Activated naive CD4-positive, alpha-beta T cell treated with anti-CD3 and anti-CD28 coated beads for 36 hours (primary cell): Measurements from ENCODE around the gene ADAMTS13. TPM values are rescaled to one million over a fixed set of nuclear protein-coding genes. Genes with fewer than 3 reads are reported as not detected.

ENCODE experiments used
- CTCF ChIA-PET: fragments of 350-600 bp; sonication (Branson Sonifier 250); formaldehyde crosslinking; loops from one replicate; lab custom pipeline; 2021; ENCODE audit warnings: antibody characterized with exemption; lab: Charles Lee
- DNase-seq: peaks from one replicate; pipeline ENCODE4 v3.0.0-alpha.2; 2020
- H3K27ac Mint-ChIP-seq: one replicate; pipeline ENCODE4 v1.8.0; 2021; ENCODE audit warnings: mild to moderate bottlenecking, mixed read lengths
- H3K27me3 Mint-ChIP-seq: one replicate; pipeline ENCODE4 v1.8.0; 2021; ENCODE audit warnings: low read depth, mixed read lengths
- H3K36me3 Mint-ChIP-seq: one replicate; pipeline ENCODE4 v1.8.0; 2021; ENCODE audit warnings: low read depth, mixed read lengths
- H3K4me1 Mint-ChIP-seq: one replicate; pipeline ENCODE4 v1.8.0; 2021; ENCODE audit warnings: low read depth, mixed read lengths
- H3K4me3 Mint-ChIP-seq: one replicate; pipeline ENCODE4 v1.8.0; 2021; ENCODE audit warnings: mild to moderate bottlenecking, moderate library complexity, mixed read lengths
- H3K9me3 Mint-ChIP-seq: one replicate; pipeline ENCODE4 v1.8.0; 2021; ENCODE audit warnings: mixed read lengths
- intact Hi-C: fragments of 100-400 bp; cut with micrococcal nuclease; formaldehyde crosslinking; loops from one replicate; pipeline ENCODE4 v1.15.1; 2023
- total RNA-seq, 2 experiments: library from RNA; stranded (reverse); gene quantifications; one replicate each; pipeline ENCODE4 v1.2.3, GENCODE V29; 2021

The ADAMTS13 gene
- total RNA-seq, 2 experiments from 2014 or later, result 3.0 to 3.2 TPM

DNA sequence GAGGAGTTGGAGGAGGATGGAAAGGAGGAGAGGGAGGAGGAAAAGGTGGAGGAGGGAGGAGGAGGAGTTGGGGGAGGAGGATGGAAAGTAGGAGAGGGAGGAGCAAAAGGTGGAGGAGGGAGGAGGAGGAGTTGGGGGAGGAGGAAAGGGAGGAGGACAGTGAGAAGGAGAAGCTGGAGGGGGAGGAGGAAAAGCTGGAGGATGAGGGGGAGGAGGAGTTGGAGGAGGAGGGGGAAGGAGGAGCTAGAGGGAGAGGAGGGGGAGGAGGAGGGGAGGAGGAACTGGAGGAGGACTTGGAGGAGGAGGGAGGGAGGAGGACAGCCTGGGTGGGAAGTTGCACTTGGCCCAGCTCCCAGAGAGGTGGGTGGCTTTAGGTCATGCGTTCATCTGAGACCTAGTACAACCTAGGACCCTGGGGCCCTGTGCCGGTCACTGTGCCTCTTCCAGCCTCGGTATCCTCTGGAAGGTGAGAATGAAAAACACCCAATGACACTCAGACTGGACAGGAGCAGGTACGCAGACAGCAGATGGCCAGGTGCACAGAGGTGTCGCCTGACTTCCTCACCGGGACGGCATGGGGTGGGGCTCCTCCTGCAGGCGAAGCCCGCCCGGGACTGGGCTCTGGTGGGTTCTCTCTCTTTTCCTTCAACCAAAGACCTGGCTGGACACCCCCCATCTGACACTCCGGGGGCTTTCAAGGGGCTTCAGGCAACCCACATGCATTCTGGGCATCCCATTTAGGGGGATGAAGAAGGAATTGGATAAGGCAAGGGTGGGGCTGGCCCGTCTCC is 68.9 kb downstream of the ADAMTS13 start:
- CTCF ChIA-PET, result interaction anchor here (0.6 kb wide), 1 partner anchor 630 kb away, joined by 3 read pairs; no protein-coding TSS in a partner anchor

DNA sequence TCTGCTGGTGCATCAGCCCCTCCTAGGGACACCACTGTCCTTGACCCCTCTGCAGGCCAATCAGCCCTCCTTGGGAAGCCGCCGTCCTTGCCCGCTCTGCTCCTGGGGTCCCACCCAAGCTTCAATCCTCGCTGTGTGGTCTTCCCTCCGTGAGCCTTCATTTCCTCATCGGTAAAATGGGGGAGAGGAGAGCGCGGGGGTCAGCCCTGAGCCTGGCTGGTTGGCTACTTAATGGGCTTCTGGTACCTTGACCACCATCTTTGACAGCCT is 69.4 kb downstream of the ADAMTS13 start:
- Mint-ChIP-seq H3K4me1 (no peaks in the 10 kb centered on the region), H3K36me3 (no peaks in the 10 kb centered on the region), H3K27me3 (no peaks in the 10 kb centered on the region), H3K4me3 (no peak overlapping the region), H3K9me3 (no peaks in the 10 kb centered on the region), H3K27ac (no peak overlapping the region)
- CTCF ChIA-PET, result no interaction called here
- intact Hi-C loops, result no loop called here
- no peak for DNase-seq

More for the DNA sequence above, 68.9 kb downstream of the ADAMTS13 start:
- H3K27ac Mint-ChIP-seq, result no peak overlapping the region
- no peak overlapping the region for H3K4me3 Mint-ChIP-seq
- no peaks in the 10 kb centered on the region for H3K27me3 Mint-ChIP-seq
- H3K9me3 Mint-ChIP-seq, result no peaks in the 10 kb centered on the region
- intact Hi-C loops, result no loop called here
- no peak for DNase-seq
- no peaks in the 10 kb centered on the region for H3K36me3 Mint-ChIP-seq
- peaks cover 2% of the 10 kb centered on the region for H3K4me1 Mint-ChIP-seq

DNA sequence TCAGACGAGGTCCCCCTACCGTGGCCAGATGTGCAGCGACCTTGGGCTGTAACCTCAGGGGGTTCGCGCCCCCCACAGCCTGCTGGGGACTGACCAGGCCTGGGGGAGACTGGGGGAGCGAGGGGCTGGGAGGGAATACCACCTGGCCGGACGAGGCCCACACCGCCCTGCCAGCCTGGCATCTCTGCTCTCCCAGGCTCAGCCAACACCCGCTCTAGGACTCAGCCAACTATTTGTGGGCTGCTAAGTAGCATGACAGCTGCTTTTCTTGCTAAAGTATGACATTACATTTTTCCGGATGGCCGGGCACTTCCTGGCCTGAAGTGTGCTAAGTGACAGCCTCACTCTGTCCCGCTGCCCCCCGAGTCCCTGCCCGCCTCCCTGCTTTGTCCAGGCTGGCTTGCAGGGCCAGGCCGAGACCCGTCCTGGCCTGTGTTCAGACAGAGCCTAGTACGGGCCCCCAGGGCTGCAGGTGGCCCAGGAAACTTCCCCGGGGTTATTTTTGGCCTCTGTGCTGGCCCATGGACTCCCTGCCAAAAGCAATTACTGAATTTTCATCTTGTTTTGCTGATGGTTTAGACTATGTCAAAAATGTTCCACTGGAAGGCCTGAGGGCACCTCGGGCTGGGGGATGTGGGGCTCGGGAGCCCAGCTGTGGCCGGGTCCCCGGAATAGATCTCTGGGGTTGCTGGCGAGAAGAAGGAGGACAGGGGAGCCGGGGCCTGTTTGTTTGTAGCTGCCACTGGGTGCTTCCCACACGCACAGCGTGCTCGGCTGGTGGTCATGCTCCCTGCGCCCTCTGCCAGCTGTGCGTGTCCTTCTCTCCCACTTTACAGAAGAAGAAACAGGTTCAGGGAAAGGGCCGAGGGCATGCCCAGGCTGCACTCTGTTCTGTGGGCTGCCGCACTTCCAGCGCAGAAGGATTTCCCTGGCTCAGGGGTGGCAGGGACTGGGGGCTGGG is 70.2 kb downstream of the ADAMTS13 start:
- intact Hi-C loops, result no loop called here
- no peaks in the 10 kb centered on the region for H3K27me3 Mint-ChIP-seq
- H3K4me3 Mint-ChIP-seq, result no peak overlapping the region
- H3K4me1 Mint-ChIP-seq, result no peaks in the 10 kb centered on the region
- DNase-seq, result no peak
- CTCF ChIA-PET, result no interaction called here
- H3K9me3 Mint-ChIP-seq, result no peaks in the 10 kb centered on the region
- no peaks in the 10 kb centered on the region for H3K36me3 Mint-ChIP-seq
- no peak overlapping the region for H3K27ac Mint-ChIP-seq

DNA sequence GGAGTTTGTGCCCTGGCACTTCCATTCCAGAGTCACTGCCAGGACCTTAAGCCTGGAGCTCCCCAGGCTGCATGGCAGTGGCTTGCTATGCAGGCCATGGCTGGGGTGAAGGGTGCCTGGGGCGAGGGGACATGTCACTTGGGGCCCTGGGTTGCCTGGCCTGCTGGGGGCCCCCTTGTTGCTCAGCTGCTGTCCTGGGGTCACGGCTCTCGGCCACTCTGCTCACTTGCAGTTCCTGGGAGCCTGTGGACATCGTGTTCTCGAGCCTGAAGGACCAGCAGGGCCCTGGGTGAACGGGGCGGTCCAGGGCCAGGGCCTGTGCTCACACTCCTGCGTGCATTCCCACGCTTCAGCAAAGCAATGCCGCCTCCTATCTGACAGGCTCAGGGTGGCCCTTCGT is 71.3 kb downstream of the ADAMTS13 start:
- H3K9me3 Mint-ChIP-seq, result no peaks in the 10 kb centered on the region
- no peaks in the 10 kb centered on the region for H3K36me3 Mint-ChIP-seq
- no peak for DNase-seq
- no peak overlapping the region for H3K4me3 Mint-ChIP-seq
- intact Hi-C loops, result no loop called here
- H3K4me1 Mint-ChIP-seq, result no peaks in the 10 kb centered on the region
- H3K27ac Mint-ChIP-seq, result no peak overlapping the region
- no peaks in the 10 kb centered on the region for H3K27me3 Mint-ChIP-seq
- CTCF ChIA-PET, result no interaction called here

DNA sequence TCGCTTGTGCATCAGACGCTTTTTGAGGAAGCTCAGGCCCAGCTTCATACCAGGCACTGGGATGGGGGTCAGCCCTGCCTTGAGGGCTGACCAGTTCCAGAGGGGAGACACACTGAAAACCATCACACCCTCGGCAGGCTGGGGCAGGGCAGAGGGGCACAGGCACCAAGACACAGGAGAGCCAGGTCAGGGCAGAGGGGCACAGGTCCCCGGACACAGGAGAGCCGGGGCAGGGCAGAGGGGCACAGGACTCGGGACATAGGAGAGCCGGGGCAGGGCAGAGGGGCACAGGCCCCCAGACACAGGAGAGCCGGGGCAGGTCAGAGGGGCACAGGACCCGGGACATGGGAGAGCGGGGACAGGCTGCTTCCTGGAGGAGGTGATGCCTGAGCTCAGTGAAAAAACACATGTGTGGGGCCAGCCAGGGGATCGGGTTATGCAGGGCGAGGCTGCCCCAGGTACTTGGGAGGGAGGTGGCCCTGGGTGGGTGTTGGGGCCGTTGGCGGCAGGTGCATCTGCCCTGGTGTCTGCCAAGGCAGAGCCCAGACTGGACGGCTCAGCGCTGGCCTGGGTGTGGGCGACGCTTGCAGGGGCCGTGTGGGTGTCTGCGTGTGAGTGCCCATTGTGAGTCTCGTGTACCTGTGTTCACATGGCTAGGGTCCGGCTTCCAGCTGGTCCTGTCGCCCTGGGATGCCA is 71.8 kb downstream of the ADAMTS13 start:
- no peak overlapping the region for H3K4me3 Mint-ChIP-seq
- no peak for DNase-seq
- intact Hi-C loops, result no loop called here
- no peaks in the 10 kb centered on the region for H3K4me1 Mint-ChIP-seq
- H3K36me3 Mint-ChIP-seq, result no peaks in the 10 kb centered on the region
- H3K9me3 Mint-ChIP-seq, result no peaks in the 10 kb centered on the region
- no peak overlapping the region for H3K27ac Mint-ChIP-seq
- H3K27me3 Mint-ChIP-seq, result no peaks in the 10 kb centered on the region
- CTCF ChIA-PET, result no interaction called here

DNA sequence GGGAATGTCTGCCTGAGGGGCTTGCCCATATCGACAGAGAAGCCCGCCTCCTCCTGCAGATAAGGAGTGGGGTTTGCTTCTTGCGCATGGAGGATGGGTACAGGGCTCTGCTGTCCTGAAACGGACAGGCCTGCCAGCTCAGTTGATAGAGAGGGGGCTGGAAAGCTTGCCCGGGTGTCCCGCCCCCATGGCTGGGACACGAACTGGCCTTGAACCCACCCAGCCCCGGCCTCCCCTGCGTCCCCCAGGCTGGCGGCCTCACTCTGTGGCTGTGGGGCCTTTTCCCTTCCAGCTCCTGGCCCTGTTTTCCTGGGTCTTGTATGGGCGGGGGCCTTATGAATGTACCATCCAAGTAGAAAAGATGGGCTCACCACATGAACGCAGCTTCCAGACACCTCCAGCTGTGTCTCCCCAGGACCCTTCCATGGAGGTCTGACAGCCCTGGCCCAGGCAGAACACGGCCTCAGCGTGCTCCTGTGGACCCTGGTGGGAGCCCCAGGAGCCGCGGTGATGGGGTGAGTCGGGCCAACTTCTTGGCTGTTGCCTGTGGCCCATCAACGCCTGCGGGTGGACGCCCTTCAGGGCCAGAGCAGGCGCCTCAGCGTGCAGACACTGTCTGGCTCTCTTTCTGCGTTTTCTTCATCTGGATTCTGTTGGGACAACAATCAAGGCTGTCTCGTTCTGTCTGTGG is 72.6 kb downstream of the ADAMTS13 start:
- no peaks in the 10 kb centered on the region for H3K36me3 Mint-ChIP-seq

DNA sequence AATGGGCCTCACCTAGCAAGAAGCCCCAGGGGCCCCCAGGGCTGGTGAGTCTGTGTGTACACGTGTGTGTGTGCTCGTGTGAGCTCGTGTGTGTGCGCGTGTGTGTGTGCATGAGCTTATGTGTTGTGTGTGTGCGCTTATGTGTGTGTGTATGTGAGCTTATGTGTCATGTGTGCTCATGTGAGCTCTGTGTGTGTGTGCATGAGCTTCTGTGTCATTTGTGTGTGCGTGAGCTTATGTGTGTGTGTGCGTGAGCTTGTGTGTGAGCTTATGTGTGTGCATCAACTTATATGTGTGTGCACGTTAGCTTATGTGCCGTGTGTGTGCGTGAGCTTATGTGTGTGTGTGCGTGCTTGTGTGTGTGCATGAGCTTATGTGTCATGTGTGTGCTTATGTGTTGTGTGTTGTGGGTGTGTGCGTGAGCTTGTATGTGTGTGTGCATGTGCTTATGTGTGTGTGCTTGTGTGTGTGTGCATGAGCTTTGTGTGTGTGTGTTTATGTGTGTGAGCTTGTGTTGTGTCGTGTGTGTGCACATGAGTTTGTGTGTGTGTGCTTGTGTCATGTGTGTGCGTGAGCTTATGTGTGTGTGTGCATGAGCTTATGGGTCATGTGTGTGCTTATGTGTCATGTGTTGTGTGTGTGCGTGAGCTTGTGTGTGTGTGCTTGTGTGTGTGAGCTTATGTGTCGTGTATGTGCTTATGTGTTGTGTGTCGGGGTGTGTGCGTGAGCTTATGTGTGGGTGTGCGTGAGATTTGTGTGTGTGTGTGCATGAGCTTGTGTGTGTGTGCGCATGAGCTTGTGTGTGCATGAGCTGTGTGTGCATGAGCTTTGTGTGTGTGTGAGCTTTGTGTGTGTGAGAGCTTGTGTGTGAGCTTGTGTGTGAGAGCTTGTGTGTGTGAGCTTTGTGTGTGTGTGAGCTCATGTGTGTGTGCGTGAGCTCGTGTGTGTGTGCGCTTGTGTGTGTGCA is 73.4 kb downstream of the ADAMTS13 start:
- no peaks in the 10 kb centered on the region for H3K4me1 Mint-ChIP-seq
- H3K27me3 Mint-ChIP-seq, result no peaks in the 10 kb centered on the region
- CTCF ChIA-PET, result interaction anchor here (0.6 to 2.1 kb wide), 5 partner anchors 9 to 477 kb away, joined by 3 to 6 read pairs (median 3); no protein-coding TSS in a partner anchor
- intact Hi-C loops, result no loop called here
- H3K27ac Mint-ChIP-seq, result no peak overlapping the region
- H3K9me3 Mint-ChIP-seq, result no peaks in the 10 kb centered on the region
- no peak overlapping the region for H3K4me3 Mint-ChIP-seq
- no peaks in the 10 kb centered on the region for H3K36me3 Mint-ChIP-seq
- no peak for DNase-seq

More for the DNA sequence above, 72.6 kb downstream of the ADAMTS13 start:
- Mint-ChIP-seq H3K9me3 (no peaks in the 10 kb centered on the region), H3K4me3 (no peak overlapping the region), H3K27me3 (no peaks in the 10 kb centered on the region), H3K4me1 (no peaks in the 10 kb centered on the region), H3K27ac (no peak overlapping the region)
- intact Hi-C loops, result no loop called here
- CTCF ChIA-PET, result interaction anchor here (0.9 to 2.1 kb wide), 2 partner anchors 8 to 254 kb away, joined by 3 to 6 read pairs; no protein-coding TSS in a partner anchor
- DNase-seq, result no peak

DNA sequence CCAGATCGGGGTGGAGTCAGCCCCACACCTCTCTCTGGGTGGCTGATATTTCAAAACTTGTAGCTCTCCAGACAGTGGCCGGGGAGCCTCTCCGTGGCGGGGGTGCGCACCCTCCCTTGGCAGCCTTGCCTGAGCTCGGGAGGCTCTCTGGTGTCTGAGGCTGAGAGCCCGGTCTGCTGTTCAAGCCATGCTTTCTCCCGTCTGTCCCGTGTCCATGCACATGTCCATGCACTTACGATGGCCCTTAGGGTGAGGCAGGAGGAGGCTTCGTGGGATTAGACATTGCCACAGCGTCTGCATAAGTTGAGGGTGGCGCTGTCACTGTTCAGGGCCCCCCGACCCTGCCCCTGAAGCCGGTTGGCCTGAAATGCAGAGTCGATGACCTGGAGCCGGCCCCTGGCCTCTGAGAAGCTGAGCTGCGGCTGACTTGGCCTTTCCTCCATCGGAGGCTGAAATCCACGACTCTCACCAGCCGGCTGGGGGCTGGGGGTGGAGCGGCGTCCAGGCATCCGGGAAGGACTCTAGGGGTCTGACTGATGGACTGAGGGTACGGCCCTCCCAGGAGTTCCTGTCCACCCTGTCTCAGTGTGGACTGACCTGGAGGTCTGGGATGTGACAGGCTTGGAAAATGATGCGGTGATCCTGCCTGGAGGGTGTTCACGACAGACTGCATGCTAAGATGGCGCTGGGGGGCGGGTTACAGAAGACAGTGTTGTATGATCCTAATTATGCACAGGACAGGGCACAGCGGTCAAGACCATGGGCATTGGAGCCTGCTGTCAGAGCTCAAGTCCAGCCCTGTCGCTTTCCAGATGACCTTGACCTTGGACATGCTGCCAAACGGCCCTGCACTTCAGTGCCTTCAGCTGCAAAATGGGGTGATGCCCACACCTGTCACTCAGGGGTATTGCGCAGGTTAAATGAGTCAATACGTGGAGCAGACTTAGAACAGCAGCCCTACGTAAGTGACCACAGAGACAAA is 75.0 kb downstream of the ADAMTS13 start:
- no peaks in the 10 kb centered on the region for H3K4me1 Mint-ChIP-seq
- H3K4me3 Mint-ChIP-seq, result no peak overlapping the region
- no peaks in the 10 kb centered on the region for H3K27me3 Mint-ChIP-seq
- intact Hi-C loops, result no loop called here
- CTCF ChIA-PET, result interaction anchor here (2.1 kb wide), 1 partner anchor 10 kb away, joined by 6 read pairs; no protein-coding TSS in a partner anchor
- no peaks in the 10 kb centered on the region for H3K36me3 Mint-ChIP-seq
- DNase-seq, result no peak
- H3K9me3 Mint-ChIP-seq, result peaks cover 11% of the 10 kb centered on the region
- no peak overlapping the region for H3K27ac Mint-ChIP-seq

DNA sequence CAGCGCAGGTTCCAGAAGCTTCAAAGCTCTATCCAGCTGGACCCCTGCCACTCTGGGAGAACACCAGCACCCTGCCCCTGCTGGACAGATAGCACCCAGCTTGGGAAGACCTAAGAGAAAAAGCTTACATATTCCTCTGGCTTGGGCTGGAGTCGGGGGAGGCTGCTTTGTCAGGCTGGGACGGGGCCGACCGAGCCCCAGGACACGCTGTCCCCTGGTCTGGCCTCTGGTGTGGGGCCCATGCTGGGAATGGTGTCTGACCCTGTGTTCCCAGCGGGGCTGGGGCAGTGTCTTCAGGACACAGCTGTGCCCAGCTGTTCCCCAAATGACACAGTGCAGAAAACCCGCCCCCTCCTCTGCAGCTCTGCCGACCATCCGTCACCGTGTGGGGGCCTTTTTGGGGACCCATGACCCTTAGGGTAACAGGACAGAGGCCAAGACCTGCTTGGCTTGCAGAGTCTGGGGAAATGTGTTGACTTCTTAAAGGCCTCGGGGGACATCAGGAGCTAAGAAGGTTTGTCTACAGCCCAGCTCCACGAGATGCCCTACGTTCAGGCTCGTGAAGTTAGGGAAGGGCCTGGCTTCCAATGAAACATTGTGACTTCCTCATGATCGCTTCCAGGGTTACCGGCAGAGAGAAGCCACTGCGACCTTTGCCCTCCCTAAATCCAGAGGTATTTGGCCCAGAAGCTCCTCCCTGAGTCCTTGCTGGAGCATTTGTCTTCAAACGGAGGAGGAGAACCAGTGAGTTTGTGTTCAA is 77.1 kb downstream of the ADAMTS13 start:
- DNase-seq, result no peak
- CTCF ChIA-PET, result no interaction called here

DNA sequence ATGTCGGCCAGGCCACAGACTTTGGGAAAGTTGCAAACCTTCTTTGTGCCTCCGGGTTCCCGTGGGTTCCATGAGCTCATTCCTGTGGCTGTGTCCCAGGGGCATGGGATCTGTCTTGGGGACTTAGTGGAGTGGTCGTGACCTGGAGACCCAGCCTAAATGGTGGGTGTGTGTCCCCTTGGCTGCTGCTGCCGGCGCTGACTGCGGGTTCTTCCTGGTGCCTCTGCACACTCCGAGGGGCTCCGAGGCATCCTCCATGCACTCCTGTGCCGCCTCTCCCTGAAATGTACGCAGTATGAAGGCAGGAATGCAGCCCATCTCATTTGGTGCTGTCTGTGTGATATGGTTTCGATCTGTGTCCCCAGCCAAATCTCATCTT is 77.7 kb downstream of the ADAMTS13 start:
- no peak for DNase-seq
- CTCF ChIA-PET, result no interaction called here
- no peaks in the 10 kb centered on the region for H3K4me1 Mint-ChIP-seq
- no peak overlapping the region for H3K27ac Mint-ChIP-seq
- H3K9me3 Mint-ChIP-seq, result peaks cover 17% of the 10 kb centered on the region
- no peaks in the 10 kb centered on the region for H3K27me3 Mint-ChIP-seq
- peaks cover 4% of the 10 kb centered on the region for H3K36me3 Mint-ChIP-seq
- intact Hi-C loops, result no loop called here
- no peak overlapping the region for H3K4me3 Mint-ChIP-seq

More for the DNA sequence above, 77.1 kb downstream of the ADAMTS13 start:
- Mint-ChIP-seq H3K9me3 (peaks cover 17% of the 10 kb centered on the region), H3K27ac (no peak overlapping the region), H3K36me3 (peaks cover 4% of the 10 kb centered on the region), H3K4me1 (no peaks in the 10 kb centered on the region), H3K27me3 (no peaks in the 10 kb centered on the region), H3K4me3 (no peak overlapping the region)
- intact Hi-C loops, result no loop called here
